Coronary artery (tissue), 2 donors: ENCODE data around the gene SYT3.

ENCODE experiments used
- DNase-seq: peaks from one replicate; pipeline ENCODE4 v3.0.0-alpha.2; 2017; ENCODE audit warnings: low spot score
- H3K27ac ChIP-seq, 2 donors: fragments of 200-600 bp; sonication (generic); one replicate each; pipeline ENCODE4 v1.5.1; 2016 to 2019
- H3K4me3 ChIP-seq: fragments of 200-600 bp; sonication (generic); 2 replicates; pipeline ENCODE4 v1.5.1; 2016; ENCODE audit warnings: mild to moderate bottlenecking, moderate library complexity
- TF ChIP-seq, protein P1 (sequence below): fragments of 200-600 bp; sonication (generic); IDR thresholded peaks from one replicate; pipeline ENCODE4 v1.5.1; 2019; ENCODE audit warnings: antibody characterized with exemption

The SYT3 gene

DNA sequence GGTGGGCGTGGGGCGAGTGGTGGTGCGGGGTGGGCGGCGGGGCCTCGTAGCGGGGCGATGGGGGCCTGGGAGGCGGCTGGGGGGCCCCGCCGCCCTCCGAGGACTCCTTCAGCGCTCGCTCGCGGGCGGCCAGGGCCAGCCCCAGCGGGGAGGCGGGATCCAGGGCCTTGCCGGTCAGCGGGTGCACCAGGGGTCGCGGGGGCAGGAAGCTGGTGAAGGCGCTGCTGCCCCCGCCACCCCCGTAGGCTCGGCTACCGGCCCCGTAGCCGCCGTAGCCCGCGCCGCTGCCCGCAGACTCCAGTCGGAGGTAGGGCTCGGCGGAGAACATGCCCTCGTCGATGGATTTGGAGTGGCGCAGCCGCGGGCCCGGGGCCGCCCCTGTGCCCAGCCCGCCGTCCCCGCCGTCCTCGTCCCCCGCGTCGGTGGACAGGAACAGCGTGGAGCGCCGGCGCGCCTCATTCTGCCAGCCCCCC is 28.1 kb upstream of the SYT3 start:
- TF ChIP-seq, protein P1, sequence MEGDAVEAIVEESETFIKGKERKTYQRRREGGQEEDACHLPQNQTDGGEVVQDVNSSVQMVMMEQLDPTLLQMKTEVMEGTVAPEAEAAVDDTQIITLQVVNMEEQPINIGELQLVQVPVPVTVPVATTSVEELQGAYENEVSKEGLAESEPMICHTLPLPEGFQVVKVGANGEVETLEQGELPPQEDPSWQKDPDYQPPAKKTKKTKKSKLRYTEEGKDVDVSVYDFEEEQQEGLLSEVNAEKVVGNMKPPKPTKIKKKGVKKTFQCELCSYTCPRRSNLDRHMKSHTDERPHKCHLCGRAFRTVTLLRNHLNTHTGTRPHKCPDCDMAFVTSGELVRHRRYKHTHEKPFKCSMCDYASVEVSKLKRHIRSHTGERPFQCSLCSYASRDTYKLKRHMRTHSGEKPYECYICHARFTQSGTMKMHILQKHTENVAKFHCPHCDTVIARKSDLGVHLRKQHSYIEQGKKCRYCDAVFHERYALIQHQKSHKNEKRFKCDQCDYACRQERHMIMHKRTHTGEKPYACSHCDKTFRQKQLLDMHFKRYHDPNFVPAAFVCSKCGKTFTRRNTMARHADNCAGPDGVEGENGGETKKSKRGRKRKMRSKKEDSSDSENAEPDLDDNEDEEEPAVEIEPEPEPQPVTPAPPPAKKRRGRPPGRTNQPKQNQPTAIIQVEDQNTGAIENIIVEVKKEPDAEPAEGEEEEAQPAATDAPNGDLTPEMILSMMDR, result no peak
- Histone ChIP-seq H3K4me3 (peak overlapping the region; percentile 22), H3K27ac (no peak overlapping the region)
- no peak for DNase-seq

DNA sequence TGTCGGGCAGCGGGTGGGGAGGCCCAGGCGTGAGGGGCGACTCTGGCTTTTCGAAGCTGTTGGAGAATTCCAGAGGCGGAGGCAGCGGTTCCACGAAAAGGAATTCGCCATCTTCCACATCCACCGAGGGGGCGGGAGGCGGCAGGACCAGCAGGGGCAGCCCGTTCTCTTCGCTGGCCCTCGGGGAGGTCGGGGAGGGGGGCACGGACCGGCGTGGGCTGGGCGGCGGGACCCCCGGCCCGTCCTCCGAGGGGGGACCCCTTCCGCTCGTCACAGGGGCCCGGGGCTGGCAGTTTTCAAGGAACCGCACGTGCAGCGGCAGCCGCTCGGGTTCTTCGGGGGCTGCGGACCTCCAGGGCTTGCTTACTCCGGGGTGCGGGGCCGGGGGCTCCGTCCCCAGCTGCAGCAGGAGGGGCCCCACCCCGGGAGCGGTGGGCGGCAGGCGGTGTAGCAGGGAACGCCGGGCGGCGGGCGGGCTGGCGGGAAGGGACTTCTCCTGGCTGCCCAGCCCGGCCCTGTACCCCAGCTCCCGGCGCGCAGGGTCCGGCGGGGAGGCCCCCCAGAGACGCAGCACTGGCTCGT is 27.6 kb upstream of the SYT3 start:
- Histone ChIP-seq H3K4me3 (peak overlapping the region; percentile 22), H3K27ac (no peak overlapping the region)
- no peak for DNase-seq
- TF ChIP-seq, protein P1, result no peak

DNA sequence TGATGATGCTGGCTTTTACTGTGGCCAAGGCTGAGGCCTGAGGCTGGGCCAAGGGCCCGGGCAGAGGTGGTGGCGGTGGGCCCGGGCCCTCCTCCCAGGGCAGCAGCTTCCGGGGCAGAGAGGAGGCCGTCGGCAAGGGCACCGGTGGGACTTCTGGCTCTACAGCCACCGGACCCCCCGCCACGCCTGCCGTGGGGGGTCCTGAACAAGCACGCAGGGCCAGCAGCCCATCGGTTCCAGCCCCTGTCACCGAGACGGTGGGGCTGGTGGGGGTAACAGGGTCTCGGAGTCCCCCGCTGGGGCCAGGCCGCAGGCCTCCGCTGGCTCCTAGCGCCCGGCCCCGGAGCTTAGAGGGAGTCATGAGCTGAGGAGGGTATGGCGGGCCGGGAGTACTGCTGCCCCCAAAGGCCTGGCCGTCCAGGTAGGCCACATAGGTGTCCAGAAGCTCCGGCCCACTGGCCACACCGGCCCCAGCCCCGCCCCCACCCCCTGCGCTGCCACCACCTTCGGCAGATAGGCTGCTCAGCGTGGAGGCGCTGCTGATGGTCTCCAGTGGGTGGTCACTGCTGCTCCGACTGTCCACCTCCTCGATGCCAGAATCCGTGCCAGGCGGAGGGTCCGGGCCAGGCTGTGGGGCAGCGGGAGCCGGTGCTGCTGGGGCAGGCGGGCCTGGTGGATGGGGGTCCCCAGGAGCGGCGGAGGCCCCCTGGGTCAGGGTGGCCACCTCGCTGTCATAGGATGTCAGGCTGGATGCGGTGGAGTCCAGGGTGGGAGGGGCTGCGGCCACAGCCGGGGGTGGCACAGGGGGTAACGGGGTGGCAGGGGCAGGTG is 26.9 kb upstream of the SYT3 start:
- no peak for DNase-seq
- TF ChIP-seq, protein P1, result no peak
- peak overlapping the region; percentile 22 for H3K4me3 ChIP-seq
- no peak overlapping the region for H3K27ac ChIP-seq

DNA sequence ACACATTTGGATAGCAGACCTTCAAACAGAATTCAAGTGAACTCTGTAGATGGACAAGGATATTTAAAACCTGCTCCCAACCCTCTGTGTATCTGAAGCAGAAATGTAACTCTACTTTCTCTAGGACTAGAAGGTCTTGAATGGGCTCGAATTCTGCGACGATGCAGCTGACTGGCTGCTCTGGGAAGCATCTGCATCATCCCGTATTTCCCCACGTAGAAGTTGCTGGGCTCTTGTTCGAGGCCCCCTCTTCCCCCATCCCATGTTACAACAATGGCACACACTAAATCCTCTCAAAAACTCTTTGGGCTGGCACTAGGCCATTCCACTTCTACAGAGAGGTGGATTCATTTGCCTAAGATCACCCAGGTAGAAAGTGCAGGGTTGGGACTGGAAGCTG is 24.5 kb upstream of the SYT3 start:
- H3K4me3 ChIP-seq, result no peak overlapping the region
- no peak for DNase-seq
- TF ChIP-seq, protein P1, result no peak
- H3K27ac ChIP-seq, result no peak overlapping the region

DNA sequence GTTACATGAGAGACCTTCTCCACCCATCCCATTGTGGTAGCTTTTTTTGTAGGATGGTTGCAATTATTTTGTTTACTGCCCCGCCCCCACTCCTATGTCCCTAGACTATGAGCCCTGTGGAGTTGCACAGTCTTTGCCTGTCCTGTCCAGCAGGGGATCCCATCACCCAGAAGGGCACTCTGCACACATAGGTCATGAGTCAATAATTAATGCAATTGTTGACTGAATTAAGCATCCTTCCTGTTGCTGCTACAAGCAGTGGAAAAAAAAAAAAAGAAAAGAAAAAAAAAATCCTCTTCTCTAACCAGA is 23.8 kb upstream of the SYT3 start:
- Histone ChIP-seq H3K27ac (no peak overlapping the region), H3K4me3 (no peak overlapping the region)
- DNase-seq, result no peak
- TF ChIP-seq, protein P1, result no peak

DNA sequence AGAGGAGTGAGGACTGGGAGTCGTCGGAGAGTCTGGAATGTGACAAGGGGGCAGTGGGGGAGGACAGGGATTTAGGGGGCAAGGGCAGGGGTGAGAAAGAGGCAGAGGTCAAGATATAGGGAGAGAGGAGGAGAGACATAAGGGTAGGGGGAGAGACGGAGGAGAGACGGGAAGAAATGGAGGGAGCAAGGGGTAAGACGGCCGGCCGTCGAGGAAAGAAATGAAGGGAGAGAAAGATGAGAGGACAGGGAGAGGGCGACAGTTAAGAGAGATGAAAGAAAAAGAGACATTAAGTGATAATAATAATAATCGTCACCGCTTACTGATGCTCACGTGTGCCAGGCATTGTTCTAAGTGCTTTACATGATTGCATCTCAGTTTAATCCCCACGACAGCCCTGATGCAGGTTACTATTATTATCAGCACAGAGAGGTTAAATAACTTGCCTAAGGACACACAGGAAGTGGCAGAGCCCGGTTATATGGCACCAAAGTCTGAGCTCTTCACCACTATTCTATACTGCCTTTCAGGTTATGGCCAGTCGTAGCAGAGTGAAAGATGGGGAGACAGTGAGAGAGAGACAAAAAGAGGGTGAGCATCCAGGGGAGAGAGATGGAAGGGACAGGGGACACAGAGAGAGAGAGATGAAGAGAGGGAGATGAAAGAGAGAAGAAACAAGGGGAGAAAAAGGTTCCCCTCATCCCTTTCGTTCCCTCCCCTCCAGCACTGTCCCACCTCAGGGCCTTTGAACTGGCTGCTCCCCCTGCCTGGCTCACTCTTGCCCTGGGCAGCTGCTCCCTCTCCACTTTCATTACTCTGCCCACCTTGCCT is 23.2 kb upstream of the SYT3 start:
- TF ChIP-seq, protein P1, result no peak
- Histone ChIP-seq H3K4me3 (no peak overlapping the region), H3K27ac (no peak overlapping the region)
- DNase-seq, result no peak
